ENCODE results near the gene SEMA3B.
"Not testable (repeated sequence)": the region's sequence is repeated elsewhere in the genome, so short reads cannot be mapped to it uniquely, and the experiment has no call there.

SEMA3B gene

GRCh38 chr3:50302095-50303012, 33.4 kb downstream of the SEMA3B start:
- Histone ChIP-seq H3K27ac (ENCODE audit: low read length) (no peak overlapping the region), H3K4me3 (ENCODE audit: low read length in 2 of 2) (peak overlapping the region in 1 of 2 donors; percentile 40), H3K27me3 (ENCODE audit: control insufficient read depth in 1 of 2, insufficient read depth in 2 of 2, low read length in 2 of 2) (no peaks in the 10 kb centered on the region), H3K9ac (ENCODE audit: low read length in 2 of 2) (no peak overlapping the region), H3K9me3 (ENCODE audit: control insufficient read depth in 2 of 2, low read length in 2 of 2) (no peaks in the 10 kb centered on the region), H3K36me3 (ENCODE audit: control insufficient read depth in 2 of 2, insufficient read depth in 2 of 2, low read length in 2 of 2) (no peaks in the 10 kb centered on the region), H3K4me1 (ENCODE audit: control insufficient read depth, insufficient read depth, low read length) (peaks cover 39% of the 10 kb centered on the region)

GRCh38 chr3:50303013-50303815, 34.3 kb downstream of the SEMA3B start, which contains the start of gene HYAL1:
HYAL1 (minus strand) TSS chr3:50303574; CDS start chr3:50302956, 618 bp downstream.
- Histone ChIP-seq H3K4me3 (ENCODE audit: low read length in 2 of 2) (peak within 1 kb of the TSS in 1 of 2 donors; percentile 40), H3K4me1 (ENCODE audit: control insufficient read depth, insufficient read depth, low read length) (peaks cover 37% of the 10 kb centered on the region), H3K36me3 (ENCODE audit: control insufficient read depth in 2 of 2, insufficient read depth in 2 of 2, low read length in 2 of 2) (no peaks in the 10 kb centered on the region), H3K27me3 (ENCODE audit: control insufficient read depth in 1 of 2, insufficient read depth in 2 of 2, low read length in 2 of 2) (no peaks in the 10 kb centered on the region), H3K27ac (ENCODE audit: low read length) (no peak within 1 kb of the TSS), H3K9ac (ENCODE audit: low read length in 2 of 2) (no peak within 1 kb of the TSS), H3K9me3 (ENCODE audit: control insufficient read depth in 2 of 2, low read length in 2 of 2) (no peaks in the 10 kb centered on the region)

- H3K36me3 ChIP-seq (ENCODE audit: control insufficient read depth in 2 of 2, insufficient read depth in 2 of 2, low read length in 2 of 2): no peaks in the 10 kb centered on the region
- H3K27ac ChIP-seq (ENCODE audit: low read length): no peak overlapping the region
- H3K9ac ChIP-seq (ENCODE audit: low read length in 2 of 2): no peak overlapping the region
- no peaks in the 10 kb centered on the region for H3K27me3 ChIP-seq (ENCODE audit: control insufficient read depth in 1 of 2, insufficient read depth in 2 of 2, low read length in 2 of 2)
- no peak overlapping the region for H3K4me3 ChIP-seq (ENCODE audit: low read length in 2 of 2)
- no peaks in the 10 kb centered on the region for H3K9me3 ChIP-seq (ENCODE audit: control insufficient read depth in 2 of 2, low read length in 2 of 2)
- H3K4me1 ChIP-seq (ENCODE audit: control insufficient read depth, insufficient read depth, low read length): peaks cover 25% of the 10 kb centered on the region
Observed at GRCh38 chr3:50304601-50305000, 35.7 kb downstream of the SEMA3B start.

GRCh38 chr3:50312041-50312440, 43.1 kb downstream of the SEMA3B start:
- not testable (repeated sequence) for H3K9ac ChIP-seq (ENCODE audit: low read length in 2 of 2); H3K27ac ChIP-seq (ENCODE audit: low read length); H3K27me3 ChIP-seq (ENCODE audit: control insufficient read depth in 1 of 2, insufficient read depth in 2 of 2, low read length in 2 of 2); H3K4me1 ChIP-seq (ENCODE audit: control insufficient read depth, insufficient read depth, low read length); H3K9me3 ChIP-seq (ENCODE audit: control insufficient read depth in 2 of 2, low read length in 2 of 2); H3K4me3 ChIP-seq (ENCODE audit: low read length in 2 of 2)
- H3K36me3 ChIP-seq (ENCODE audit: control insufficient read depth in 2 of 2, insufficient read depth in 2 of 2, low read length in 2 of 2): peaks cover 3 to 12% of the 10 kb centered on the region in 2 donors

- peaks cover 10 to 28% of the 10 kb centered on the region in 2 donors for H3K36me3 ChIP-seq (ENCODE audit: control insufficient read depth in 2 of 2, insufficient read depth in 2 of 2, low read length in 2 of 2)
- H3K27ac ChIP-seq (ENCODE audit: low read length): no peak overlapping the region
- H3K27me3 ChIP-seq (ENCODE audit: control insufficient read depth in 1 of 2, insufficient read depth in 2 of 2, low read length in 2 of 2): no peaks in the 10 kb centered on the region
- H3K9ac ChIP-seq (ENCODE audit: low read length in 2 of 2): no peak overlapping the region
- no peak overlapping the region for H3K4me3 ChIP-seq (ENCODE audit: low read length in 2 of 2)
- H3K4me1 ChIP-seq (ENCODE audit: control insufficient read depth, insufficient read depth, low read length): peaks cover 21% of the 10 kb centered on the region
- H3K9me3 ChIP-seq (ENCODE audit: control insufficient read depth in 2 of 2, low read length in 2 of 2): no peaks in the 10 kb centered on the region
Observed at GRCh38 chr3:50314342-50314741, 45.4 kb downstream of the SEMA3B start.

- H3K9me3 ChIP-seq (ENCODE audit: control insufficient read depth in 2 of 2, low read length in 2 of 2): no peaks in the 10 kb centered on the region
- H3K9ac ChIP-seq (ENCODE audit: low read length in 2 of 2): no peak overlapping the region
- H3K27ac ChIP-seq (ENCODE audit: low read length): no peak overlapping the region
- no peaks in the 10 kb centered on the region for H3K27me3 ChIP-seq (ENCODE audit: control insufficient read depth in 1 of 2, insufficient read depth in 2 of 2, low read length in 2 of 2)
- H3K4me1 ChIP-seq (ENCODE audit: control insufficient read depth, insufficient read depth, low read length): peaks cover 26% of the 10 kb centered on the region
- H3K36me3 ChIP-seq (ENCODE audit: control insufficient read depth in 2 of 2, insufficient read depth in 2 of 2, low read length in 2 of 2): peaks cover 10 to 30% of the 10 kb centered on the region in 2 donors
- no peak overlapping the region for H3K4me3 ChIP-seq (ENCODE audit: low read length in 2 of 2)
Observed at GRCh38 chr3:50314816-50315215, 45.9 kb downstream of the SEMA3B start.

- Histone ChIP-seq H3K9me3 (ENCODE audit: control insufficient read depth in 2 of 2, low read length in 2 of 2) (no peaks in the 10 kb centered on the region), H3K9ac (ENCODE audit: low read length in 2 of 2) (peak overlapping the region in 1 of 2 donors; percentile 47), H3K27ac (ENCODE audit: low read length) (no peak overlapping the region), H3K4me1 (ENCODE audit: control insufficient read depth, insufficient read depth, low read length) (peaks cover 36% of the 10 kb centered on the region), H3K4me3 (ENCODE audit: low read length in 2 of 2) (no peak overlapping the region), H3K27me3 (ENCODE audit: control insufficient read depth in 1 of 2, insufficient read depth in 2 of 2, low read length in 2 of 2) (no peaks in the 10 kb centered on the region), H3K36me3 (ENCODE audit: control insufficient read depth in 2 of 2, insufficient read depth in 2 of 2, low read length in 2 of 2) (peaks cover 10 to 30% of the 10 kb centered on the region in 2 donors)
Observed at GRCh38 chr3:50316657-50317242, 47.8 kb downstream of the SEMA3B start.

GRCh38 chr3:50317300-50317699, 48.4 kb downstream of the SEMA3B start:
- no peak overlapping the region for H3K27ac ChIP-seq (ENCODE audit: low read length)
- peak overlapping the region in 1 of 2 donors; percentile 47 for H3K9ac ChIP-seq (ENCODE audit: low read length in 2 of 2)
- H3K27me3 ChIP-seq (ENCODE audit: control insufficient read depth in 1 of 2, insufficient read depth in 2 of 2, low read length in 2 of 2): no peaks in the 10 kb centered on the region
- no peak overlapping the region for H3K4me3 ChIP-seq (ENCODE audit: low read length in 2 of 2)
- peaks cover 41% of the 10 kb centered on the region for H3K4me1 ChIP-seq (ENCODE audit: control insufficient read depth, insufficient read depth, low read length)
- H3K36me3 ChIP-seq (ENCODE audit: control insufficient read depth in 2 of 2, insufficient read depth in 2 of 2, low read length in 2 of 2): peaks cover 10 to 30% of the 10 kb centered on the region in 2 donors
- H3K9me3 ChIP-seq (ENCODE audit: control insufficient read depth in 2 of 2, low read length in 2 of 2): no peaks in the 10 kb centered on the region

GRCh38 chr3:50318163-50318562, 49.2 kb downstream of the SEMA3B start:
- Histone ChIP-seq H3K27ac (ENCODE audit: low read length) (no peak overlapping the region), H3K9ac (ENCODE audit: low read length in 2 of 2) (peak overlapping the region; percentile 5 to 8), H3K4me1 (ENCODE audit: control insufficient read depth, insufficient read depth, low read length) (peaks cover 47% of the 10 kb centered on the region)

GRCh38 chr3:50318615-50319014, 49.7 kb downstream of the SEMA3B start:
- peaks cover 47% of the 10 kb centered on the region for H3K4me1 ChIP-seq (ENCODE audit: control insufficient read depth, insufficient read depth, low read length)
- H3K9ac ChIP-seq (ENCODE audit: low read length in 2 of 2): peak overlapping the region; percentile 8 to 36
- H3K27me3 ChIP-seq (ENCODE audit: control insufficient read depth in 1 of 2, insufficient read depth in 2 of 2, low read length in 2 of 2): no peaks in the 10 kb centered on the region
- peak overlapping the region in 1 of 2 donors; percentile 40 for H3K4me3 ChIP-seq (ENCODE audit: low read length in 2 of 2)
- H3K36me3 ChIP-seq (ENCODE audit: control insufficient read depth in 2 of 2, insufficient read depth in 2 of 2, low read length in 2 of 2): peaks cover 10 to 30% of the 10 kb centered on the region in 2 donors
- H3K27ac ChIP-seq (ENCODE audit: low read length): peak overlapping the region; percentile 11
- no peaks in the 10 kb centered on the region for H3K9me3 ChIP-seq (ENCODE audit: control insufficient read depth in 2 of 2, low read length in 2 of 2)

More at GRCh38 chr3:50318163-50318562, 49.2 kb downstream of the SEMA3B start:
- peaks cover 10 to 30% of the 10 kb centered on the region in 2 donors for H3K36me3 ChIP-seq (ENCODE audit: control insufficient read depth in 2 of 2, insufficient read depth in 2 of 2, low read length in 2 of 2)
- H3K9me3 ChIP-seq (ENCODE audit: control insufficient read depth in 2 of 2, low read length in 2 of 2): no peaks in the 10 kb centered on the region
- no peaks in the 10 kb centered on the region for H3K27me3 ChIP-seq (ENCODE audit: control insufficient read depth in 1 of 2, insufficient read depth in 2 of 2, low read length in 2 of 2)
- peak overlapping the region in 1 of 2 donors; percentile 40 for H3K4me3 ChIP-seq (ENCODE audit: low read length in 2 of 2)

Measured in stomach smooth muscle (tissue), 2 donors.